ENCODE results near the gene GALNT16.

GRCh38 chr14:69249603-69250002 lies 10.4 kb upstream of the GALNT16 start:
- TF ChIP-seq POLR2A (IDR thresholded peaks at IDR 0.05) (no peak), CTCF (IDR thresholded peaks at IDR 0.05) (no peak)
